ENCODE measurements around the gene GPR87.

The GPR87 gene

DNA sequence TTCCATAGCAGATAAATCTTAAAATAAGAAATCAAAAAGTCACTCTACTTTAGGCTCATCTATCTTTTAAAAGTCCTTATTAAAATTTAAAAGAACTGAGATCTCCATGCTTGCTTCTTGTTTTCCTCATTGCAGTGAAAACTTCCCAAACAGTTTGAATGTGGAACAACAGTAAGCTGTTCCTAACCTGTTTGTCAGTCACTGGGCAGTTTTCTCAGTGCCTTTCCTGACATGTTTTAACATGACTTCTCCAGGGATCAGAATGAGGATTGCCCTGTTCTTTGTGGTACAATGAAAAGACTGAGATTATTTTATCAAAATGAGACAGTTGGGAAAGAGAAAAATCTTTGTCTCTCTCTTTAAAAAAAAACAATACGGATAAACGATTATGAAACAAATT, 774 bp downstream of the GPR87 start:
- no peak for DNase-seq (ENCODE audit: low read depth in 3 of 3)

- DNase-seq (ENCODE audit: low read depth in 3 of 3), result no peak
Measured at GRCh38 chr3:151315136-151315535, 1.5 kb downstream of the GPR87 start.

- no peak for DNase-seq (ENCODE audit: low read depth in 3 of 3)
Measured at GRCh38 chr3:151314593-151314992, 2.0 kb downstream of the GPR87 start.

DNA sequence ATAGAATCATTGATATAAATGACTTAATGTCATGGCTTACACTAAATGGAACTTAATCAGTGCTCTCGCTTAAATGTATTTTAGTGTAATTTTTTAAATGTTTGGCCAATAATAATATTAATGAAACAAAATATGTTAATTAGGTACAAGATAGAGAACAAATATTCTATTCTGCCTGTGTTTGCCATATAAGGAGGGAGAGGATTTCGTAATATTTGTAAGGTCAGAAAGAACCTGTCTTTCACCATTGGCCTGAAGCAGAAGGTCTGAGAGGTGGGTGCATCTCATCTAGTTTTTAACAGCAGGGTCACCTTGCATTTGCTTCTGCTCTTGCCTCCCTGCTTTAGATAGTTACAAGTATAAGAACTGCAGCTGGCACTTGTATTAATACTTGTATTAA, 2.5 kb downstream of the GPR87 start:
- no peak for DNase-seq (ENCODE audit: low read depth in 3 of 3)

DNA sequence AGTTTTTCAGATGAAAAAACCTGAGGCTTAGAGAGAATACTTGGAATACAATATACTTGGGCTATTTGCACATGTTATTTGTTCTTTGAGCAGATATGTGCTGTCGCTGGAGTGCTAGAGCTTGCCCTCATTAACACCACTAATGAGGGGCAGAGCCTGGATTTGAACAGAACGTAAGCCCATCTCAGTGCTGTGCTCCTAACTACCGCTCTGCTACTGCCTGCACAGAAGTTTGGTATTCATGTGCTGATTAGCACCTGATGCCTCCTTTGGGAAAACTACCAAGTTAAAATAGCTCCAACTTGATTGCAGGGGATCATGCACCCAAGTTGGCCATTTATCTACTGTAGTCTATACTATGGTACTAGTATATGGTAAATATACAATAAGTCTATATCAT, 3.6 kb downstream of the GPR87 start:
- no peak for DNase-seq (ENCODE audit: low read depth in 3 of 3)

GRCh38 chr3:151309566-151309965, 7.1 kb downstream of the GPR87 start:
- DNase-seq (ENCODE audit: low read depth in 3 of 3), result no peak

- DNase-seq (ENCODE audit: low read depth in 3 of 3), result no peak
Measured at GRCh38 chr3:151307583-151308488, 8.8 kb downstream of the GPR87 start.

GRCh38 chr3:151307131-151307530, 9.5 kb downstream of the GPR87 start:
- DNase-seq (ENCODE audit: low read depth in 3 of 3), result no peak

GRCh38 chr3:151306168-151306810, 10.3 kb downstream of the GPR87 start:
- no peak for DNase-seq (ENCODE audit: low read depth in 3 of 3)

- no peak for DNase-seq (ENCODE audit: low read depth in 3 of 3)
Measured at GRCh38 chr3:151305775-151306151, 10.9 kb downstream of the GPR87 start.

DNA sequence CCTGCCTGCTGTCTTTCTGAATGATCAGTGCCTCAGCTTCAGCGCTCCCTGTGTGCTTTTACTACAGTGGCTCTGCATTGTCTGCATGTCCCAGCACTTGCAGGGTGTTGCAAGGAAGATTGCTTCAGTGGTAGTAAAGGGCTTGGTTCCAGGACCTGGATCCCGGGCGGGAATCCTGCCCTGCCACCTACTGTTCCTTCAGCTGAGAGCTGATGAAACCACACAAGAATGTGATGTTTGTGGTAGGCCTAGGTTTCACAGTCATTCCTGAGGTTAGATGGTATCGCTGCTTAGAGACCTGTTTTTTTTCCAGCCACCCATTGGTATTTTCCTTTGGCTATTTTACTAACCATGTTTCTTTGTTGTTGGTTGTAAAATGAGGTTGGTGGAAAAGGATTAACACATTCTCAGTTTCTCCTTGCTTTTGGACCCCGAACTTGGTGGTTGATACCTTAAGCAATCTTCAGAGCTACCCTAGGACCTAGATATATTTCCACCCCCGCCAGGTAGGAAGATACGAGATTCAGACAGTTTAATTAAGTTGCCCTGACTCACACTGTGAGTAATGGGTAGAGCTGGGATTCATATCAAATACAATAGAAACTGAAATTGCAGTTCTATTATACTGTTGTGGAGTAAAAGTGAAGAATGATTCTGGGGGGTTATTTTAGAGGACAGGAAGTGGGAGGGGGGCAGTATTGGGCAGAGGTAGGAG, 11.4 kb downstream of the GPR87 start:
- DNase-seq (ENCODE audit: low read depth in 3 of 3), result peak in 1 of 3 experiments; percentile 11

- DNase-seq (ENCODE audit: low read depth in 3 of 3), result no peak
Measured at GRCh38 chr3:151303751-151304150, 12.9 kb downstream of the GPR87 start.

DNA sequence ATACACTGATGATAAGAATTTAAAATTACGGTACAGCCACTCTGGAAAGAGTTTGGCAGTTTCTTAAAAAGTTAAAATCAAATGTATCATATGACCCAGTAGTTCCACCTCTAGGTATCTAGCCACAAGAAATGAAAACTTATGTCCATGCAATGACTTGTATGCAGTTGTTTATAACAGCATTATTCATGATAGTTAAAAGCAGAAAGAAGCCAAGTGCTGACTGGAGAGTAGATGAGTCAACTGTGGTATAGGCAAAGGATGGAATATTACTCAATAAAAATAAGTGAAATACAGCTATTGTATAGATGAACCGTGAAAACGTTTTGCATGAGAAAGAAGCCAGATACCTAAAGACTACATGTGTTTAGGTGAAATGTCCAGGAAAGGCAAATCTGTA, 14.8 kb downstream of the GPR87 start:
- no peak for DNase-seq (ENCODE audit: low read depth in 3 of 3)

DNA sequence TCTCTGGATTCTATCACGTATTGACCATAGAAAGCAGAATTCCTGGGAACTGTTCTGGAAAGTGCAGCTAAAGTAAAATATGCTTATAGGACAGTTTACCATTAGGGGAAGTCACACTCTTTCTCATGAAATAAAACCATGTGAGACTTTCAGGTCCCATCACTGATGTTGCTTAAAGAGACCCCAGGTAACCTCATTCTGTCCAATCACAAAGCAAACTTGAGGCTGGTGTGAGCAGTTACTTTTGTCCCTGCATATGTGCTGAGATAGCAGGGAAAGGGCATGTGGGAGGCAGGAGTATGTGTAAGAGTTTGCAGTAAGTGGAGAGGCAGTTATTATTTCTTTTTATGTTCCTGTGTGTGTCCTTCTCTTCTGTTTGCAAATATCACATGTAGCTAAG, 16.1 kb downstream of the GPR87 start:
- DNase-seq (ENCODE audit: low read depth in 3 of 3), result no peak

- no peak for DNase-seq (ENCODE audit: low read depth in 3 of 3)
Measured at GRCh38 chr3:151299006-151299405, 17.6 kb downstream of the GPR87 start.

DNA sequence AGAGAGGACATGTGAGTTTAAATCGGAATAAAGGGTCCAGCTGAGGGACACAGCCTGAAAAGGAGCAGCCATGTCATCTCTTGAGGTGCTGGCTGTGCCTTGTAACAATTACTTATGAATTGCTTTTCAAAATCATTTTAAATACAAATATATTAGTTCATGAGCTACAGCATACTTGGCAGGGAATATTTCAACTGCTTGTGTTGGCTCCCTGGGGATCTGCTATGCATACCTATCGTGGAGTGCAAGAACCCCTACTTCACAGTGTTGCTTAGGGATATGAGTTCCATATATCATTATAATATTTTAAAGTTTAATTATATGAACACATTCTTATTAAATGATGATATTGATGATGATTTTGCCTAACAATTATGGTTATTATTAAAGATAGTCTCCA, 19.2 kb downstream of the GPR87 start:
- DNase-seq (ENCODE audit: low read depth in 3 of 3), result no peak

DNA sequence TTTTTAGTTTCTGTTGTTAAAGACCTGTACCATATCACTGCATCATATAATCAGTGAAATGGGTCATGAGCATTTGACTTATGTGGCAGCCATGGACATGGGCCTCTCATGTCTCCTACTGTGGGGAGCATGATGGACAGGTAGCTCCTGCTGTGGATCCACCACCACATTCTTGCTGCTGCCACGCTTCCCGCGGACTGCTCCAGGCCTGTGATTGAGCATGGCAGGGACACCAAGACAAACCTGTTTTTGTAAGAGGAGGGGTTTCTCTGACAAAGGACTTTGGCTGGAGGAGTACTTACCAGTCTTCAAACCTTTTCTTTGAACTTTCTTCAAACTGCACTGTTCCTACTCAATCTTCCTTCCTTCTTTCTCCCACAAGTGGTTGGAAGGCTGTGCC, 20.4 kb downstream of the GPR87 start:
- no peak for DNase-seq (ENCODE audit: low read depth in 3 of 3)

- DNase-seq (ENCODE audit: low read depth in 3 of 3), result no peak
Measured at GRCh38 chr3:151293127-151293526, 23.5 kb downstream of the GPR87 start.

DNA sequence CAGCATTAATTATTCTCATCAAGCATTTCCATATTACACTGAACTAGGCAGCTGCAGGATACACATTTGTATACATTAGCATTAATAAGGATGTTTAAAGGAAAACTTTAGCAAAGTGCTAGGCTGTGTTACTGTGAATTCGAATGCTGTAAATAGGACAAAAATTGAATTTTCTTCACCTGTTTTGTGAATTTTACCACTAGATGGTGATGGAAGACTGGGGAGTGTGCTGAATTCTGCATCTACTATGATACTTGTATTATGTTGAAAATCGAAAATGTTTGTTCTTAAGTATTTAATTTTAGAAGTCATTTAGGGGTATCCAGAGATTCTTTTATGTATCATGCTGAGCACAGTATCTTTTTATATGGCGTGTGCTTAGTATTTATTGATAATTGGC, 25.9 kb downstream of the GPR87 start:
- DNase-seq (ENCODE audit: low read depth in 3 of 3), result no peak

- DNase-seq (ENCODE audit: low read depth in 3 of 3), result no peak
Measured at GRCh38 chr3:151289445-151289844, 27.2 kb downstream of the GPR87 start.

- no peak for DNase-seq (ENCODE audit: low read depth in 3 of 3)
Measured at GRCh38 chr3:151285940-151286339, 30.7 kb downstream of the GPR87 start.

DNA sequence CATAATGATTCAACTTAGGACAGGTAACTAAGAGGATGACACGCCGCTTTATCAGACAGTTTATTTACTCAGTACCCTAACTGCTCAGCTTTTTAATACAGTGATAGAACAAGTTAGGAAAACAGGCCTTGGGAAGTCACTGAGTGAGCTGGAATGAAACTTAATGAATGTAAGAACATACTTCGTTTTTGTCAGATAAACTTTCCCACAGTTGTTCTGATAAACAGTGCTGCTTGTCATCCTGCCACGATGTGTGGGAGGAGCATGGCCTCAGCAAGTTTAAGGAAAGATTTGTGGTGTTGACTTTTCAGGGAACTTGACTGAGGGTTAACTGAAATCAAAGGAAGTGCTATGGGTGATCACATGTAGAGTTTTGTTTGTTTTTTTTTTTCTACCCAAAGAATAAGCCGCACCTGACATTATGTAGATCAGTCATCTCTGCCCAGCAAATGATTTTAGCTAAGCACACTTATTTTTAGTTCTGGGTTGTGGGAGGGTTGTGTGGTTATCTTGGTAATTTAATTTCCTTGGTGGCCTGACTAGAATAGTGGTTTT, 32.6 kb downstream of the GPR87 start:
- no peak for DNase-seq (ENCODE audit: low read depth in 3 of 3)
